GM21737 (cell line): Measurements from ENCODE around the gene CCL4L2.
"Not testable (repeated sequence)": the region's sequence is repeated elsewhere in the genome, so short reads cannot be mapped to it uniquely, and the experiment has no call there.

Experiments
- ATAC-seq: cut with Tn5 transposase; IDR thresholded peaks from one replicate; pipeline ENCODE4 v1.9.1; 2021; ENCODE audit warnings: mild to moderate bottlenecking, moderate library complexity; ENCODE audit not compliant: unreplicated experiment

CCL4L2 gene

GRCh38 chr17:36219556-36219955 lies 8.7 kb downstream of the CCL4L2 start:
- not testable (repeated sequence) for ATAC-seq

GRCh38 chr17:36220737-36221580 lies 10.1 kb downstream of the CCL4L2 start:
- ATAC-seq, result not testable (repeated sequence)

- not testable (repeated sequence) for ATAC-seq
These were observed 10.8 kb downstream of the CCL4L2 start for GRCh38 chr17:36221581-36222100.

- ATAC-seq, result not testable (repeated sequence)
These were observed 12.1 kb downstream of the CCL4L2 start for GRCh38 chr17:36222967-36223366.

GRCh38 chr17:36229644-36230043 lies 18.8 kb downstream of the CCL4L2 start:
- ATAC-seq, result not testable (repeated sequence)

- ATAC-seq, result not testable (repeated sequence)
These were observed 31.2 kb downstream of the CCL4L2 start for GRCh38 chr17:36242046-36242445.
